Heart left ventricle (tissue), 13 donors: ENCODE measurements around the gene RIPK3.

Source experiments
- CTCF ChIP-seq, 12 donors: fragments of 200-600 bp; sonication (generic) in 4 of 12; IDR thresholded peaks; one replicate each; pipeline versions ENCODE4 v1.5.0 to v1.8.0; 2018 to 2022; ENCODE audit warnings: antibody characterized with exemption in 12 of 12, mild to moderate bottlenecking in 5 of 12
- POLR2A ChIP-seq, 2 donors: fragments of 450-650 bp; IDR thresholded peaks; one replicate each; pipeline ENCODE4 v1.6.1; 2017; ENCODE audit warnings: antibody characterized with exemption in 2 of 2, mild to moderate bottlenecking in 2 of 2, moderate library complexity in 2 of 2
- donor health status: ischemic (EF 13 %, LVEDD 7.1; RV severe dilation, severe dysfunction).
- donor health status: DM: no; HTN: yes; CAD: no.
- donor health status: DM: no; HTN: no; CAD: no.
- donor health status: ischemic (EF 25% LVEDD 6.9; RV normal size, moderate dysfunction).
- donor health status: ischemic (EF 25% LVEDD 5.7; RV mildly dilated, moderate dysfunction).
- donor health status: ischemic (EF 35%, LVEDD 5.7; RV mildly dilated, moderate dysfunction).
- donor health status: nonischemic (EF 11% LVEDD 7.7; RV severe dilation, severe dysfunction).
- donor health status: DM: yes; HTN: yes; CAD: no.
- donor health status: PGD.
- donor health status: ischemic (EF 29% LVEDD 5.4; RV normal size, mild dysfunction).
- donor health status: nonischemic (EF 23%, LVEDD 6.1; RV moderate dilation, normal function).

- TF ChIP-seq CTCF (IDR thresholded peaks at IDR 0.05), result no peak
- TF ChIP-seq POLR2A (IDR thresholded peaks at IDR 0.05), result no peak
These were observed 49.0 kb downstream of the RIPK3 start for GRCh38 chr14:24290746-24291145.
